HG02759 (cell line): ENCODE measurements around the gene IL6R.

Experiments
- ATAC-seq: cut with Tn5 transposase; IDR thresholded peaks from one replicate; pipeline ENCODE4 v1.9.1; 2021; ENCODE audit warnings: mild to moderate bottlenecking, moderate library complexity; ENCODE audit not compliant: unreplicated experiment

The IL6R gene

DNA sequence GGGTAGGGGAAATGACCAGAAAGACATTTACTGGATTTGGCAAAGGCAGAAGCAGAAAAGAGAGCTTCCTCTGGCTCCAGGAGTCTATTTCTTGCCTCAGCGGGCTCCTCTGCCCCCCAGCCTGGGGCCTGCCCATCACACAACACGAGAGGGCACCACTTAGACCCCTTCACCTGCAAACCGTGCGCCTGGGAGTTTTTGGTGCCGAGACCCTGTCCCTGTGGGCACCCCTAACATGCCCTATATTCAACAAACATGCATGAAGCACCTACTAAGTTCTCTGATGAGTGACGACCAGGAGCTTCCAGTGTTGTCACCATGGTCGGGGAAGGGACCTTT lies 18.8 kb downstream of the IL6R start:
- no peak for ATAC-seq

DNA sequence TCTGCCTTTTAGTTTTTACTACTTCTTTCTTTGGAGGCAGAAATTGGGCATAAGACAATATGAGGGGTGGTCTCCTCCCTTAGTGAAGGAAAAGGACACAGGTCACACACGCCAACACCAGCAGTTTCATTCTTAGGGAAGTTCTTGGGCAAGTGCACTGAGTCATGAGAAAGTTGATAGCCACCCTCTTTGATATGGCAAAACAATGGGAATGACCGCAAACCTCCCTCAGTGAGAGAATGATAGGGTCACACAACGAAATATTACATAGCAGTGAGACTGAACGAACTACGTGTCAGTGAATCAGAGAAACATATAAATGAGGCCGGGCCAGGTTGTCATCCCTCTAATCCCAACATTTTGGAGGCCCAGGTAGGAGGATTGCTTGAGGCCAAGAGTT lies 20.0 kb downstream of the IL6R start:
- no peak for ATAC-seq

DNA sequence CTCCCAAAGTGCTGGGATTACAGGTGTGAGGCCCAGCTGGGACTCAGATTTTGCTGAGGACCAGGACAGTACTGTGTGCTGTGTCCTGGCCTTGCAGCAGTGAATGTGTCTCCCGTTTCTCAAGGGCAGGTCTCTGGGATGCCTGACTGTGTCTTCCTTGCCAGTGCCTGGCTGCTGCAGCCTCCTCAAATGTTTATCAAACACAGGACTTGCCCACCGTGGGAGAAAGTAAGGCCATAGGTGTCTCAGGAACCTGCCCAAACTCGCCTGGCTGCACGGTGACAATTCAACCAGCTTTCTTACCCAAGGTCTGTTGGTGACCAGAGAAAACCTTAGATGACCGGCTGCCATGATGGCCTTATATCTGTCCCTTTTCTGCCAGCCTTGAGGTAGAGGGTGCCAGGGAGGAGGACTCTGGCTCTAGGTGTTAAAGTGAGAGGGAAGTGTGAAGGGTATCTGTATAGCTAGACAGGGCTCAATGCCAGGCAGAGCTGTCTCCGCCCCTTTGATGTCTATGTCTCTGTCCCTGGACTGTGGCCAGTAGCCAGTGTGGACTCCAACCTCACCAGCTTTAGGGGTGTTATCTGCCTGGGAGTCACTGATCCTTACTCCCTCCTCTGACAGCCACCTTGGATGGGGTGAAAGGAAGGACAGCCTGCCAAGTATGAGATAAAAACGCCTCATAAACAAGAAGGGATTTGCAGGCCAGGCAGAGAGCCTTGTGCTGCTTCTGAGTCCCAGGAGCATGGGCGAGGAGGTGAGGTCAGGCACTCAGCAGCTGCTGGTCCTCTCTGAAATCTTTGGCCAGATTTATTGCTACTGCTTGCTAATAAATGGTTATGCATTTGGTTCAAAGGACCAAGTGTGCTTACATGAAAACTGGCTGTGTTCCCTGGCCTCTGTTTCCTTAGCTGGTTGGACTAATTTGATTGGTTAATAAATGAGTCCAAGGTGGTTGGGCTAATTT lies 22.3 kb downstream of the IL6R start:
- ATAC-seq, result no peak

DNA sequence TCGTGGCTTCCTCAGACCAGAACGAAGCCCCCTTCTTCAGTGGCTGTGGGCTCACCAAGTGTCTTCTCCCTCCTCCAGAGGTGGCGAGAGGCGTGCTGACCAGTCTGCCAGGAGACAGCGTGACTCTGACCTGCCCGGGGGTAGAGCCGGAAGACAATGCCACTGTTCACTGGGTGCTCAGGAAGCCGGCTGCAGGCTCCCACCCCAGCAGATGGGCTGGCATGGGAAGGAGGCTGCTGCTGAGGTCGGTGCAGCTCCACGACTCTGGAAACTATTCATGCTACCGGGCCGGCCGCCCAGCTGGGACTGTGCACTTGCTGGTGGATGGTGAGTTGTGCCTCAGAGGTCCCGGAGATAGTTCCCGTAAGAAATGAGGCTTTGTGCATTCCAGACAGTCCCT lies 24.0 kb downstream of the IL6R start:
- no peak for ATAC-seq

DNA sequence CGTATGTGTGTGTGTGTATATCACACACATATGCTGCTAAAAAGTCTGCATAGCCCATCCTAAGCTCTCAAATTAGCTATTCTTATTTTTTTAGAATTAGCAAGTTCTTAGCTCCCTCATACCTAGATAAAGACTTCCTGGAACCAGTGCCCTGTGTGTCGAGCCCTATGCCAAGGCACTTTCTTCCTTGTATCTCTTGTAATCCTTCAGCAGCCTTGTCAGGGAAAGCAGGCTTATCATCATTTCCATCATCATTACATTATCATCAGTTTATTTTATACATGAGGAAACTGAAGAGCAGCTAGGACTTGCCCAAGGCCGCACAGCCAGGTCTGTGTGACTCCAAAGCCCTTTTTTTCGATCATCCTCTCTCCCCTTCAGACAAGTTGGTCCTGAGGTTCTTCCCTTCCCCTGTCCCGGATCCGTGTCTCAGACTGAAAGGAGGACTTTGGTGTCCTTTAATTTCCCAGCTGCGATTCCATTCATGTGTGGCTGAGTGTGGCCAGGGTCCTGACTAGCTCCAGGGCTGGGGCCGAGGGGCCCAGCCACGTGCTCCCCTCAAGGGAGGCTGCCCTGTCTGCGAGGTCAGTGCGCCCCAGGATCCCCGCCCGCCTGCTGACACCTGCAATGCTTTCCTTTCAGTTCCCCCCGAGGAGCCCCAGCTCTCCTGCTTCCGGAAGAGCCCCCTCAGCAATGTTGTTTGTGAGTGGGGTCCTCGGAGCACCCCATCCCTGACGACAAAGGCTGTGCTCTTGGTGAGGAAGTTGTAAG lies 24.9 kb downstream of the IL6R start:
- ATAC-seq, result no peak

DNA sequence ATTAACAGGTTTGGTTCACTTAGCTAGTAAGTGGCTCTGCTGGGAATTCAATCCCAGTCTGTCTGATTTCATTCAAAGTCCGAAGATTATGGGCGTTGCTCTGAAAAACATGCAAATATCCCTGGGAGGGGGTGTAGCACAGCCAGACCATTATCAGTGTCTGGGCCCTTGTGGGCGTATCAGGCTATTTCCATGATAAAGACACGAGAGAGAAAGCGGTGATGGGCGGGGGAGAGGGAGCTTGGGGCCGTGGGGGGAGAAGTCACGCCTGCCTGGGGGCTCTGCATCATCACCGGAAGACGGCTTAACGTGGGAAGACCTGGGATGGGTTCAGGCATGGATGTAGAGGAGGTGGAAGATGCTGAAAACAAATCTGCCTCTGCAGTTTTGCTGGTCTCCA lies 25.8 kb downstream of the IL6R start:
- no peak for ATAC-seq

DNA sequence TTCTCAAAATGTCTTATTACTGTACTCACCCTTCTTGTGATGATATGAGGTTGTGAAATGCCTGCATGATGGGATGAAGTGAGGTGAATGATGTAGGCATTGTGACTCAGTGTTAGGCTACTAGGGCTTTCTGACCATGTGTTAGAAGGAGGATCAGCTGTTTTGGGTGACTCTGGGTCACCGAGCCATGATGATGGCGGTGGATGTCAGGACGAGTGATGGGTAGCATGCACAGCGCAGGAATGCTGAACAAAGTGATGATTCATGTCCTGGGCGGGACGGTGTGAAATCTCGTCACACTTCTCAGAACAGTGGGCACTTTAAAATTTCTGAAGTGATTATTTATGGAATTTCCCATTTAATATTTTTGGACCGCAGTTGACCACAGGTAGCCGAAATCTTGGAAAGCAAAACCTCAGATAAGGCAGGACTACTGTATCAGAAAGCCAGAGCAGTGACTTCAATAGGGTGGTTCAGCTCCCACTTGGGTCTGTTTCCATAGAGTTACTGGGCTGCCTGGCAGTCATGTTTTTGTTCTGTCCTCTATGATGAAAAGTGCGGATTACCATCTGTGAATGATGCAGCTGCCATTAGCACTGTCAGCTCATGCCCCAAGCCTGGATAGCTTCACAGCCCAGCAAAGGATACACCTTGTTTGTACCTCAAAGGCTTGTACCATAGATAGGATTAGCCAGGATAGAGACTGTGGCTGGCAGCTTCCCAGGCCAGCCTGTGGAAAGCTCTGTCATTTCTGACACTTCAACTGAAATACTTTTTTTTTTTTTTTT lies 26.6 kb downstream of the IL6R start:
- no peak for ATAC-seq

DNA sequence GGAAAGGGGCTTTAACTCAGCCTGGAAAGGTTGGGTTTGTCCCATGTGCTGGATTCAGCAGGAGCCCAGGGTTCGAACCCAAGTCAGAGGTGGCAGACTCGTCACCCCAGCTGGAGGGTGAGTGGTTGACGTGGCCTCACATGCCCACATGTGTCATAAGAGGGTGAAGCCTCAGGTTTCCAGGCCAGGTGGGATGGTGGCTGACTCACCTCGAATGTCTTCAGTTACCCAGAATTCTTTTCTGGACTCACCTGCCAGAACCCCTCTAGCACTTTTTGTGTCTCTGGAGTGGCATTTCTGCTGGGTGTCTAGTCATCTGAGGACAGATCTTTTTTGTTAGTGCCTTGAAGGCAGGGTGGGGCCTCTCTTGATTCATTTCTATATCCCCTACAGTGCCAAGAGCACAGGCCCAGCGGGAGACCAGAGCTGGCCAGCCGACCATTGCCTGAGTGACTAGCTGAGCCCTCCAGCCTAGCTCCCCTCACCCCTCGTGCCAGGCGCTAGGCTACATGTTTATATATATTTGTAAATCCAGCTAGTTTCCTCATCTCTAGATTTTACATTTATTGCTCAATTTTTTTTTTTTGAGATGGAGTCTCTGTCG lies 28.1 kb downstream of the IL6R start:
- ATAC-seq, result no peak

DNA sequence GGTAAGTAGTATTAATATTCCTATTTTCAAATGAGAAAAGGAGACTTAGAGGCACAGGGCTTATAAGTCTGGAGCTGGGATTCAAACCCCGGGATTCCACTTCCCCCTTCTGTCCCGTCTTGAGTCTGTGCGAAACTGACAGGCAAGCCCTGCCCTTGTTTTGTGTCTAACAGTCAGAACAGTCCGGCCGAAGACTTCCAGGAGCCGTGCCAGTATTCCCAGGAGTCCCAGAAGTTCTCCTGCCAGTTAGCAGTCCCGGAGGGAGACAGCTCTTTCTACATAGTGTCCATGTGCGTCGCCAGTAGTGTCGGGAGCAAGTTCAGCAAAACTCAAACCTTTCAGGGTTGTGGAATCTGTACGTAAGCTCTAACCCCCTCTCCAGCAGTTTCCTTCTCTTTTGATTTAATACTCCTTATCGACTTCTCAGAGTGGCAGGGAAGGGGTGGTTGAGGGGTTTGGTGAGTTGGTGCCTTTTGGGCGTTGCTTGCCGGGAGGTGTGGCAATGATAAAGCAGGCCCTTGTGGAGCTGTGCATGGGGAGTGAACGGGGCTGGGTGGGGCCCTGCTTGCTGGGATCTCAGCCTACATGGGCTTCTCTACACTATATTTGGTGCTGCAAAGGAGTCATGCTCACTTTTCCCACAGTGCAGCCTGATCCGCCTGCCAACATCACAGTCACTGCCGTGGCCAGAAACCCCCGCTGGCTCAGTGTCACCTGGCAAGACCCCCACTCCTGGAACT lies 29.4 kb downstream of the IL6R start:
- ATAC-seq, result no peak

DNA sequence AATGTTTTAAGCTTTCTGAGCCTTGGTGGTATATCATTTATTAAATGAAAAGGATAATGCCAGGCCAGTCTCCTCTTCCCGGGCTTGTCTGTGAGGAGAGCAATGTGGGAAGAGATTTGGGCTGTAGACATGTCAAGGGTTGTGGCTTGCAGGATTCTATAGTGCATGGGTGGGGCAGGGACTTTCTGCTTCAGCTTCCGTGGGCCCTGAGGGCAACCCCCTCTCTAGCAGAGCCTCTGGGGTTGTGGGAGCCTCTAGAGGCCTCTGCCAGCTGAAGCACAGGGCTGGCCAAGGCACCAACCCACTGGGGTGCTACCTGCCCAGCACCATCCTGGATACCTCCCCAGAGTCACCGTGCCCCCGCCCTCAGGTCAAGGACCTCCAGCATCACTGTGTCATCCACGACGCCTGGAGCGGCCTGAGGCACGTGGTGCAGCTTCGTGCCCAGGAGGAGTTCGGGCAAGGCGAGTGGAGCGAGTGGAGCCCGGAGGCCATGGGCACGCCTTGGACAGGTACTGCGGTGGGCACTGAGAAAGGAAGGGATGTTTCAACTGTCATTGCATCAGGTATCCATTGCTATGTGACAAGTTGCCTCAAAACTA lies 30.6 kb downstream of the IL6R start:
- no peak for ATAC-seq

DNA sequence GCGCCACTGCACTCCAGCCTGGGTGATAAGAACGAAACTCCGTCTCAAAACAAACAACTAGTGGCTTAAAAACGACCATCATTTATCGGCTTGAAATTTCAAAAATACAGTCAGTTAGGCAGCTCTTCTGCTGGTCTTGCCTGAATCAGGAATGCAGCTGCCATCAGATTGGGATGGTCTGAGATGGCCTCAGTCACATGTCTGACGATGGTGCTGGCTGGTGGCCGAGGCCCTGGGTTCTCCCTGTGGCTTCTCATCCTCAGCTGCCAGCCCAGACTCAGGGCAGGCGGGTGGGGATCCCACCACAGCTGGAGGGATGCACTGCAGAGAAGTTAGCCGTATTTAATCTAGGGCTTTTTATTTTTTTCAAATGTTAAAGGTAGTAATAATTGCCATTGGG lies 31.3 kb downstream of the IL6R start:
- ATAC-seq, result no peak

DNA sequence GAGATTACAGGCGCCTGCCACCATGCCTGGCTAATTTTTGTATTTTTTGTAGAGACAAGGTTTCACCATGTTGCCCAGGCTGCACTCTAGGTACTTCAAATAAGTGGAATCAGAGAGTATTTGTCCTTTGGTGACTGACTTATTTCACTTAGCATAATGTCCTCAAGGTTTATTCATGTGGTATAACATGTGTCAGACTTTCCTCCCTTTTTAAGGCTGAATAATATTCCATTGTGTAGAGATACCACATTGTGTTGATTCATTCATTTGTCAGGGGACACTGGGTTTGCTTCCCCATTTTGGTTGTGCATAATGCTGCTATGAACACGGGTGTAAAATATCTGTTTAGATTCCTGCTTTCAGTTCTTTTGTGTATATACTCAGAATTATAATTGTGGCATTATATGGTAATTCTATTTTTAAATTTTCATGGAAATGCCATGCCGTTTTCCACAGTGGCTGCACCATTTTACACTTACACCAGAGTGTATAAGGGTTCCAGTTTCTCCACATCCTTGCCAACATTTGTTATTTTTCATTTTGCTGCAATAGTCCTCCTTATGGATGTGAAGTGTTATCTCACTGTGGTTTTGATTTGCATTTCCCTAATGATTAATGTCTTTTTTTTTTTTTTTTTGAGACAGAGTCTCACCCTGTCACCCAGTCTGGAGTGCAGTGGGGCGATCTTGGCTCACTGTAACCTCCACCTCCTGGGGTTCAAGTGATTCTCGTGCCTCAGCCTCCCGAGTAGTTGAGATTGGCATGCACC lies 35.1 kb downstream of the IL6R start:
- ATAC-seq, result peak; percentile 4

DNA sequence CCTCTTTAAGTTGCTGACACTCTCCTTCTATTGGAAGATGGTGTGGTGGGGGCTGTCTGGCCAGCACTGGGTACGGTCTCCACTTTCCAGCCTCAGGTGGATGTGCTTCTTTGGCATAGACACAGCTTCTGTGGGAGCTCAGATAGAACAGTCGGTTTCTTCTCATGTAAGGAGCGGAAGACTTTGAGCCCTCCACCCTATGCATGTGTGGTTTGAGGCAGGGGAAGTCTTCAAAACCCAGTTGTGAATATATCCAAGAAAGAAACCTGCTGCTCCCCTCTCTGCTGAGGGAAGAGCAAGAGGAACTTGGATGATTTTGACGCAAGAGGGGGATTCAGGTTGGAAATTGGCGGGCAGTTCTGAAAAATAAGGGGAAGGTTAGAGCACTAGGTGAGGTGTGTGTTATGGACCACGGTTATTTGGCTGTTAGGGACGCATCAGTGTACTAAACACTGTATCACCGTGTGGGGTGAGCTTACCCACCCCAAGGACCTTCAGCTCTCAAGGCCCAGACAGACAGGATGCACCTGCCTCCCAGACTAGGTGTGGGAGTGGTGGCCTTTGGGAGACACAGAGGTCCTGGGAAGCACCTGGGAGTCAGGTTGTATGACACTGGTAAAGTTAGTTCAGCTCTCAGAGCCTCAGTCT lies 36.2 kb downstream of the IL6R start:
- no peak for ATAC-seq

DNA sequence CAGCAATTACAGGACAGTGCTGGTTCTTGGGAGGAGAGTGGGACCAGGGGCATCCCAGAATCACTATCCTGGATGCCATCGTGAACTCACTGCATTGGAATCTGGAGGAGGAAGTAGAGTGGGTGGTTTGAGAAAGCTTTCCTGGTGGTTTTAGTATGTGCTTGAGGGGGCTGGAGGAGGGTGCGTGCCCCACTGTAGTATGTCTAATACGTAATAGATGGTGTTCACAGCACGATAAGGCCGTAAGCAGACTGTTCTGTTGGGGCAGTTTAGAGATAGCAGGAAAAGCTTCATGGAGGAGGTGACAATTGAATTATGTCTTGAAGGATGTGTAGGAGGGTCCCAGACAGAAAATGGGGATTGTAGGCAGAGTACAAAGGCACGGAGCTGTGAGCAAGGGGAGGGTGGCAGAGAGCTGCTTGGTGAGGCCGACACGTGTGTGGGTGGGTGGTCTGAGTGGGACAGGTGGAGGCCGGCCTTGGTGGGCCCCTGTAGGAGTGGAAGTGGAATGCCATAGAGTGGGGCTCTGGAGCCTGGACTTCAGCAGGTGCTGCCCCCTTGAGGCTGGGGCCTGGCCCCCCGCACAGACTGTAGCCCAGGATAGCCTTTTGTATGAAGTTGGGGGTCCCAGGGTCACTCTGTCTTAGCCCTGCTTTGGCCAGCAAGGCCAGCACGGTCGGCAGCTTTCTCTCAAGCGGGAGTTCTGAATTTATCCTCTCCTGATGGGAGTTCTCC lies 37.0 kb downstream of the IL6R start:
- ATAC-seq, result no peak

DNA sequence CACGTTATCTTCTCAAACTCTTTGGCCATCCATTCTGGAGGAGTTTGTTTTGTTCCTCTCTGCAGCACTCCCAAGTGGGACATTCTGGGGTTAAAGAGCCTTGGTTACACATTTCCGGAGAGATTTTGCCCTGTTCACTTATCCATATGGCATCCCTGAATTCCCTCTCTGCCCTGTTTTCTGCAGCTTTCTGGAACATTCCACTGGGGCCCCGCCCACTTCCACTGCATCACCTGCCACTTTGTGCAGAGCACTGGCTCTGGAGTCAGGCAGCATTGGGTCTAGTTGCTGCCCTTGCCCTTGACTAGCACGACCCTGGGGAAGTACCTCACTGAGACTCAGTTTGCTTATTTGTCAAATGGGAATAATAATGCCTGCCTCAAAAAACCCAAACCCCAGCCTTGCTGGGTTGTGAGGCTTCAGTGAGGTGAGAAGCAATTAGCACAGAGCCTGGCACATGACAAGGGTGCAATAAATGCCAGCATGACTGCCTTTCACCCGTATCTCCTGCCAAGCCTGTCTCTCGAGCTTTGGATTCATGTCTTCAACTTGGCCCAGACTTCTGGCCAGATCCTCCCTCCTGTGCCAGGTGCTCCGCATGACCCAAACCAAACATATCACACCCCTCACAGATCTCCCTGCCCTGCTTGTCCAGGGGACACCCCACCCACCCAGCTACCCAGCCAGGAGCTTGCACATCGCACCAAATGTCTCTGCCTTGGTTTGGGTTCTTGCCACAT lies 38.3 kb downstream of the IL6R start:
- ATAC-seq, result no peak

DNA sequence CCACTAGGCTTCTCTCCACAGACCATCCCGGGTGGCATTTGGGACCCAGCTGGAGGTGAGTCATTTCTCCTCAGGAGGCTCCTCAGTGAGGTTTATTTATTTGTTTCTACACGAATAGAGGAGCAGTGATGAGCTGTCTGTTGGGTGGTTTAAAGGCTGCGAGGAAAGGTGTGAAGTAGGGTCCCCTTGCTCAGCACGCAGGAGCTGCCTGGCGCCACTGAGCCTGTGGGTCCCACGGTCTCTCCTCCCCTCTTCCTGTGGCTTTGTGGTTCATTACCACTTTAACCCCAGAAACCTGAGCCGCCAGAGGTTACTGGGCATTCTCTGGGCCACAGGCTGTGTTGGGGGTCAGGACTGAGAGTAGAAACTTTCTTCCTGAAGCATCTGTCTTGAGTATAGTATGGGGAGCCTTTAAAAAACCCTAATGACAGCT lies 39.9 kb downstream of the IL6R start:
- peak; percentile 67 for ATAC-seq

DNA sequence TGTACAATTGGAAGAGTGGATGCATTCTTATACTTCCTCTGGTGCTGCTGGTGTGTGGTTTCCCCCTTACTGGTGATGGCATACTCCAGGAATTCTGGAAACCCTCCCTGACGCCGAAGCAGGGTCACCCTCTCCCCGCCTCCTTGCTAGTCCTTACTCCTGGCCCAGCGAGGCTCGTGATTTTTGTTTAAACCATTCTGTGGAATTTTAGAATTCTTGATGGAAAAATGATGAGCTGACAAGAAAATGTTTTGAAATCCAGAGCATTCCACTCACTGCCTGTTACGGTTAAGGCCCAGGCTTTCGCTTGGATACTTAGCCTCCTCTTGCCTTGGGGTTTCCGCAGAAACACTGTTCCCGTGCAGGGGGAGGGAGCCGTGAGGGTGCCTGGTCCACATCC lies 41.1 kb downstream of the IL6R start:
- ATAC-seq, result no peak
